Chondrocyte (in vitro differentiated cells): Measurements from ENCODE around the gene RBMS1. TPM values are rescaled to one million over a fixed set of nuclear protein-coding genes. Genes with fewer than 3 reads are reported as not detected.

Experiments
- DNase-seq: peaks from one replicate; pipeline ENCODE4 v3.0.0; 2021; ENCODE audit warnings: mixed read lengths, low spot score
- H3K27ac Mint-ChIP-seq: one replicate; pipeline ENCODE4 v1.8.0; 2021; ENCODE audit warnings: mild to moderate bottlenecking, moderate library complexity, mixed read lengths; ENCODE audit not compliant: unreplicated experiment
- H3K27me3 Mint-ChIP-seq: 2 replicates; pipeline ENCODE4 v1.8.0; 2021; ENCODE audit warnings: low read depth, mixed read lengths
- H3K36me3 Mint-ChIP-seq: 2 replicates; pipeline ENCODE4 v1.8.0; 2021; ENCODE audit warnings: low read depth, mixed read lengths
- H3K4me1 Mint-ChIP-seq: 2 replicates; pipeline ENCODE4 v1.8.0; 2021; ENCODE audit warnings: low read depth, mild to moderate bottlenecking, mixed read lengths
- H3K4me3 Mint-ChIP-seq: one replicate; pipeline ENCODE4 v1.8.0; 2021; ENCODE audit warnings: mild to moderate bottlenecking, moderate library complexity, mixed read lengths; ENCODE audit not compliant: unreplicated experiment
- H3K9me3 Mint-ChIP-seq: 2 replicates; pipeline ENCODE4 v1.8.0; 2021; ENCODE audit warnings: low read depth, mixed read lengths
- CTCF ChIP-seq: fragments of 200-600 bp; sonication (generic); IDR thresholded peaks from 2 replicates; pipeline ENCODE4 v1.5.0; 2021; ENCODE audit warnings: antibody characterized with exemption, mild to moderate bottlenecking, moderate library complexity
- total RNA-seq: library from RNA; stranded (reverse); gene quantifications from 3 replicates; pipeline ENCODE4 v1.2.1, GENCODE V29; 2021

Gene RBMS1
- total RNA-seq, 1 donor from 2014 or later = 133 TPM

GRCh38 chr2:160415991-160416390 lies 77.6 kb downstream of the RBMS1 start:
- peaks cover 76% of the 10 kb centered on the region for H3K4me1 Mint-ChIP-seq
- H3K36me3 Mint-ChIP-seq = no peaks in the 10 kb centered on the region
- H3K9me3 Mint-ChIP-seq = no peaks in the 10 kb centered on the region
- no peak for TF ChIP-seq CTCF
- no peak overlapping the region for H3K4me3 Mint-ChIP-seq
- no peaks in the 10 kb centered on the region for H3K27me3 Mint-ChIP-seq
- peak overlapping the region; percentile 74 for H3K27ac Mint-ChIP-seq
- DNase-seq = no peak

- TF ChIP-seq CTCF = no peak
- Mint-ChIP-seq H3K27ac (no peak overlapping the region), H3K27me3 (no peaks in the 10 kb centered on the region)
Observed at GRCh38 chr2:160411955-160412354, 81.7 kb downstream of the RBMS1 start.

GRCh38 chr2:160411167-160411566 lies 82.4 kb downstream of the RBMS1 start:
- no peaks in the 10 kb centered on the region for H3K27me3 Mint-ChIP-seq
- peaks cover 54% of the 10 kb centered on the region for H3K4me1 Mint-ChIP-seq
- no peak for TF ChIP-seq CTCF
- no peaks in the 10 kb centered on the region for H3K36me3 Mint-ChIP-seq
- no peak for DNase-seq
- H3K27ac Mint-ChIP-seq = peak overlapping the region; percentile 6
- no peaks in the 10 kb centered on the region for H3K9me3 Mint-ChIP-seq
- no peak overlapping the region for H3K4me3 Mint-ChIP-seq

More at GRCh38 chr2:160411955-160412354, 81.7 kb downstream of the RBMS1 start:
- DNase-seq = no peak
- Mint-ChIP-seq H3K36me3 (no peaks in the 10 kb centered on the region), H3K4me3 (no peak overlapping the region), H3K4me1 (peaks cover 59% of the 10 kb centered on the region), H3K9me3 (no peaks in the 10 kb centered on the region)

- Mint-ChIP-seq H3K27ac (peak overlapping the region; percentile 60), H3K4me3 (no peak overlapping the region), H3K9me3 (no peaks in the 10 kb centered on the region), H3K27me3 (no peaks in the 10 kb centered on the region), H3K4me1 (peaks cover 57% of the 10 kb centered on the region), H3K36me3 (no peaks in the 10 kb centered on the region)
- DNase-seq = no peak
- TF ChIP-seq CTCF = no peak
Observed at GRCh38 chr2:160409480-160409879, 84.1 kb downstream of the RBMS1 start.

- peak overlapping the region; percentile 95 for H3K27ac Mint-ChIP-seq
- H3K36me3 Mint-ChIP-seq = no peaks in the 10 kb centered on the region
- H3K4me3 Mint-ChIP-seq = peak overlapping the region; percentile 77
- H3K4me1 Mint-ChIP-seq = peaks cover 59% of the 10 kb centered on the region
- no peaks in the 10 kb centered on the region for H3K27me3 Mint-ChIP-seq
- no peak for DNase-seq
- TF ChIP-seq CTCF = peak; percentile 45
- H3K9me3 Mint-ChIP-seq = no peaks in the 10 kb centered on the region
Observed at GRCh38 chr2:160408959-160409291, 84.7 kb downstream of the RBMS1 start.
